Measurements from ENCODE around the gene ZNF217.
"Not testable (repeated sequence)": the region's sequence is repeated elsewhere in the genome, so short reads cannot be mapped to it uniquely, and the experiment has no call there.

Gene ZNF217

GRCh38 chr20:53586640-53587039, 7.0 kb downstream of the ZNF217 start:
- ChIA-PET POLR2A (no interaction called here), CTCF (interaction anchor here (0.8 to 2.9 kb wide), 5 partner anchors 8 to 582 kb away, joined by 3 to 7 read pairs (median 3); no protein-coding TSS in a partner anchor)
- TF ChIP-seq CTCF (IDR thresholded peaks at IDR 0.05; ENCODE audit: control extremely low read depth, extremely low read depth, low read depth, missing control alignments): no peak
- DNase-seq (ENCODE audit: extremely low spot score): no peak

- CTCF ChIA-PET: interaction anchor here (0.8 to 2.9 kb wide), 6 partner anchors 9 to 583 kb away, joined by 3 to 7 read pairs (median 3); no protein-coding TSS in a partner anchor
- POLR2A ChIA-PET; DNase-seq (ENCODE audit: extremely low spot score): not testable (repeated sequence)
These were observed 7.7 kb downstream of the ZNF217 start for GRCh38 chr20:53585910-53586309.

GRCh38 chr20:53585004-53585569, 8.6 kb downstream of the ZNF217 start:
- not testable (repeated sequence) for DNase-seq (ENCODE audit: extremely low spot score)
- POLR2A ChIA-PET: interaction anchor here (0.7 kb wide), 1 partner anchor 369 kb away, joined by 5 read pairs; no protein-coding TSS in a partner anchor
- CTCF ChIA-PET: interaction anchor here (1.2 kb wide), 1 partner anchor 14 kb away, joined by 3 read pairs; no protein-coding TSS in a partner anchor

GRCh38 chr20:53584550-53584913, 9.1 kb downstream of the ZNF217 start:
- CTCF ChIA-PET: interaction anchor here (1.2 kb wide), 1 partner anchor 14 kb away, joined by 3 read pairs; no protein-coding TSS in a partner anchor
- POLR2A ChIA-PET: interaction anchor here (0.7 kb wide), 1 partner anchor 370 kb away, joined by 5 read pairs; no protein-coding TSS in a partner anchor
- DNase-seq (ENCODE audit: extremely low spot score): not testable (repeated sequence)

GRCh38 chr20:53583660-53584549, 9.7 kb downstream of the ZNF217 start:
- CTCF ChIA-PET: interaction anchor here (1.2 to 2.3 kb wide), 3 partner anchors 11 to 355 kb away, joined by 5 to 18 read pairs (median 6); no protein-coding TSS in a partner anchor
- POLR2A ChIA-PET; DNase-seq (ENCODE audit: extremely low spot score): not testable (repeated sequence)

GRCh38 chr20:53582574-53583351, 10.9 kb downstream of the ZNF217 start:
- TF ChIP-seq CTCF (IDR thresholded peaks at IDR 0.05; ENCODE audit: control extremely low read depth, extremely low read depth, low read depth, missing control alignments): no peak
- no peak for DNase-seq (ENCODE audit: extremely low spot score)
- POLR2A ChIA-PET: interaction anchor here (0.5 kb wide), 1 partner anchor 464 kb away, joined by 3 read pairs; no protein-coding TSS in a partner anchor
- CTCF ChIA-PET: interaction anchor here (0.5 to 2.3 kb wide), 10 partner anchors 12 to 617 kb away, joined by 3 to 18 read pairs (median 4); no protein-coding TSS in a partner anchor

- ChIA-PET CTCF (interaction anchor here (0.9 to 2.3 kb wide), 7 partner anchors 13 to 357 kb away, joined by 3 to 18 read pairs (median 5); no protein-coding TSS in a partner anchor), POLR2A (no interaction called here)
- no peak for TF ChIP-seq CTCF (IDR thresholded peaks at IDR 0.05; ENCODE audit: control extremely low read depth, extremely low read depth, low read depth, missing control alignments)
- DNase-seq (ENCODE audit: extremely low spot score): no peak
These were observed 11.4 kb downstream of the ZNF217 start for GRCh38 chr20:53582251-53582570.

GRCh38 chr20:53581444-53582250, 12.0 kb downstream of the ZNF217 start:
- DNase-seq (ENCODE audit: extremely low spot score): no peak
- POLR2A ChIA-PET: no interaction called here
- CTCF ChIA-PET: interaction anchor here (0.9 to 2.7 kb wide), 7 partner anchors 13 to 358 kb away, joined by 3 to 18 read pairs (median 5); no protein-coding TSS in a partner anchor
- no peak for TF ChIP-seq CTCF (IDR thresholded peaks at IDR 0.05; ENCODE audit: control extremely low read depth, extremely low read depth, low read depth, missing control alignments)
